K562 (cell line): Measurements from ENCODE around the gene NRG2. TPM values are rescaled to one million over a fixed set of nuclear protein-coding genes. Genes with fewer than 3 reads are reported as not detected.

Experiments used
- ATAC-seq: fragments of 200-7000 bp; cut with Tn5 transposase; 3 replicates; pipeline ENCODE4 v1.9.1; 2020; ENCODE audit warnings: moderate library complexity
- BruUV-seq: library from RNA; stranded (reverse); fragments of 400-500 nt; replicated peaks from 2 replicates; lab custom pipeline; 2021; lab: Mats Ljungman, UMichigan
- CTCF ChIA-PET: fragments of 300-600 bp; formaldehyde crosslinking; extraction: SDS; loops from one replicate; lab custom pipeline; 2021; ENCODE audit warnings: low intra/inter-chr PET ratio; lab: Yijun Ruan, JAX
- POLR2A ChIA-PET: fragments of 300-600, 350-650 bp; sonication (Branson Sonifier 250); formaldehyde crosslinking; extraction: SDS; loops from one replicate; lab custom pipeline; 2021; ENCODE audit warnings: antibody characterized with exemption, inconsistent platforms; lab: Yijun Ruan, JAX
- DNase-seq, 4 experiments: peaks; one replicate each; pipeline versions ENCODE4 v3.0.0 to v3.0.0-alpha.2; 2011 to 2018; ENCODE audit warnings: low spot score in 3 of 4, mixed read lengths in 3 of 4; ENCODE audit errors: extremely low read depth in 1 of 4
- FAIRE-seq: peaks from 2 replicates; lab custom pipeline; 2011; peaks lifted over from hg19 to GRCh38; lab: Jason Lieb, UNC
- H2AFZ ChIP-seq: 2 replicates; pipeline ENCODE4 v1.6.0; 2011; ENCODE audit warnings: low read depth, low read length, control low read depth, inconsistent platforms
- H3K27ac ChIP-seq: fragments of 200-600 bp; 3 replicates; pipeline ENCODE4 v1.8.0; 2011; ENCODE audit warnings: low read depth, mild to moderate bottlenecking, control low read depth, inconsistent platforms, low read length, moderate library complexity, mixed read lengths; ENCODE audit errors: extremely low read depth
- H3K27me3 ChIP-seq, 2 experiments: fragments of 300-600 bp in 1 of 2; 2 replicates in 1 of 2; 3 replicates in 1 of 2; pipeline versions ENCODE4 v1.6.0 to v1.8.0; 2011; ENCODE audit warnings: inconsistent platforms in 2 of 2, low read length in 2 of 2, mild to moderate bottlenecking in 1 of 2, mixed read lengths in 1 of 2, moderate library complexity in 1 of 2; ENCODE audit not compliant: control insufficient read depth in 2 of 2, insufficient read depth in 2 of 2
- H3K36me3 ChIP-seq: fragments of 300-600 bp; 3 replicates; pipeline ENCODE4 v1.8.0; 2011; ENCODE audit warnings: mild to moderate bottlenecking, low read length, inconsistent platforms; ENCODE audit not compliant: control insufficient read depth, insufficient read depth
- H3K4me1 ChIP-seq, 2 experiments: fragments of 200-600 bp in 1 of 2; replicated peaks in 1 of 2; 2 replicates in 1 of 2; 3 replicates in 1 of 2; pipeline versions ENCODE4 v1.5.1 to v1.8.0; 2011; ENCODE audit warnings: inconsistent platforms in 2 of 2, low read length in 2 of 2, mild to moderate bottlenecking in 1 of 2, mixed read lengths in 1 of 2, moderate library complexity in 1 of 2; ENCODE audit not compliant: control insufficient read depth in 2 of 2, insufficient read depth in 2 of 2
- H3K4me2 ChIP-seq: 2 replicates; pipeline ENCODE4 v1.6.1; 2011; ENCODE audit warnings: low read length, control low read depth, inconsistent platforms, mixed read lengths; ENCODE audit not compliant: insufficient read depth
- H3K4me3 ChIP-seq: fragments of 200-600 bp; sonication (generic), shearing (Covaris generic); 2 replicates; pipeline ENCODE4 v1.5.1; 2016; ENCODE audit warnings: control low read depth, inconsistent platforms
- H3K79me2 ChIP-seq: fragments of 200-600 bp; 3 replicates; pipeline ENCODE4 v1.8.0; 2011; ENCODE audit warnings: low read length, inconsistent platforms; ENCODE audit not compliant: control insufficient read depth, insufficient read depth
- H3K9ac ChIP-seq, 2 experiments: 2 replicates each; pipeline versions ENCODE4 v1.6.0 to v1.6.1; 2011; ENCODE audit warnings: low read depth in 2 of 2, low read length in 2 of 2, control low read depth in 1 of 2, inconsistent platforms in 1 of 2, mild to moderate bottlenecking in 1 of 2, mixed read lengths in 1 of 2; ENCODE audit not compliant: insufficient read depth in 1 of 2
- H3K9me1 ChIP-seq: one replicate; pipeline ENCODE4 v1.6.0; 2011; ENCODE audit warnings: inconsistent platforms, mild to moderate bottlenecking, low read length, moderate library complexity; ENCODE audit not compliant: control insufficient read depth, insufficient read depth
- H3K9me3 ChIP-seq: replicated peaks from 2 replicates; pipeline ENCODE4 v1.5.1; 2011; ENCODE audit warnings: low read depth, low read length, inconsistent platforms; ENCODE audit not compliant: control insufficient read depth, insufficient read depth
- H4K20me1 ChIP-seq: replicated peaks from 2 replicates; pipeline ENCODE4 v1.6.1; 2011; ENCODE audit warnings: low read length, inconsistent platforms, mixed read lengths; ENCODE audit not compliant: control insufficient read depth, insufficient read depth
- PHF20 ChIP-seq: fragments of 450-650 bp; IDR thresholded peaks from 2 replicates; pipeline ENCODE4 v1.6.1; 2018; ENCODE audit not compliant: partially characterized antibody
- ZNF124 ChIP-seq: sonication (generic); formaldehyde crosslinking; IDR thresholded peaks from 2 replicates; pipeline ENCODE4 v1.8.1; 2022; ENCODE audit warnings: missing genetic modification reagents
- WGBS: fragments of 100-300 bp; shearing (Covaris generic); methylation state at CpG from one replicate; pipeline ENCODE4 v1.1.6; 2016; ENCODE audit warnings: low coverage, mixed read lengths; ENCODE audit not compliant: insufficient coverage; ENCODE audit errors: missing lambda C conversion rate; 5-methylcytosine and 5-hydroxymethylcytosine counted together
- in situ Hi-C: fragments of 300-500 bp; cut with MboI; formaldehyde crosslinking; loops from 4 replicates; pipeline ENCODE4 v1.15.0; 2018; ENCODE audit warnings: inconsistent platforms, mixed read lengths
- intact Hi-C: fragments of 100-400 bp; cut with micrococcal nuclease; formaldehyde crosslinking; loops from 2 replicates; pipeline ENCODE4 v1.14.2; 2022
- polyA plus RNA-seq, 8 experiments: library from polyadenylated mRNA; depleted of rRNA in 4 of 8; stranded (reverse) in 5 of 8; unstranded in 3 of 8; fragments of >200 nt; fragmentation: Nextera tagmentation in 2 of 8; fragmentation: Illumina TruSeq in 1 of 8; extraction: Ambion mirVana in 2 of 8; extraction: Trizol in 1 of 8; gene quantifications; 2 replicates each; pipeline versions ENCODE4 v1.2.1 to v1.2.3, GENCODE V29; 2011 to 2014; ENCODE audit warnings: inconsistent platforms in 1 of 8, missing spikeins in 1 of 8
- total RNA-seq, 7 experiments: library from RNA; depleted of rRNA in 6 of 7; stranded (reverse); fragments of >200 nt in 6 of 7; fragmentation: Illumina TruSeq in 2 of 7; extraction: Trizol in 2 of 7; gene quantifications; 2 replicates each; pipeline versions ENCODE4 v1.2.1 to v1.2.3, GENCODE V29; 2011 to 2021; ENCODE audit warnings: low replicate concordance in 1 of 7
- TF ChIP-seq, protein P1 (sequence below): fragments of 250-450 bp; sonication (Bioruptor Pico); IDR thresholded peaks from 2 replicates; pipeline ENCODE4 v1.4.0; 2020; ENCODE audit warnings: mild to moderate bottlenecking, moderate library complexity
- TF ChIP-seq, protein P2 (sequence below): IDR thresholded peaks from 2 replicates; pipeline ENCODE4 v1.6.1; 2012; ENCODE audit warnings: low read depth, low read length, improper control_type of control experiment, borderline replicate concordance

The NRG2 gene
- total and polyA plus RNA-seq, 9 of the 15 experiments (the other 6 are each of a cell fraction or from before 2014, with no cell fraction given) = not detected

DNA sequence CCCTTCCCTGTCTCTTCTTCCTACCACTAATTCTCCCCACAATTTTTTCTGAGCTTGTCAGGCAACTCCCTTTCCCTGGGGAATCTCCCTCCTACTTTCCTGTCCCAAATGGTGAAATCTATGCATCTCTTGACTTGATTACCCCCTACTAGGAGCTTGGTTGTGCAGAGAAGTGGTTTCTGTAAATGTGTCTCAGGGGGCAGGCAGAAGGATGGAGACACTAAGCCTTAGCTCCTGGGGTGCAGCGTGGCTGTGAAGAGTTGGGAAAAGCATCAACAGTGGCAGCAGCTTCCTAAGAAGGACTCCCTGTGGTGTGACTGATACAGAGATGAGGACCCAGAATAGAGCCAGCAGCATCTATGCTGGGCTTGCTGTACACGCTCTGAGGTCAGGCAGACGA lies 62.3 kb downstream of the NRG2 start:
- DNase-seq (no peak), ATAC-seq (no peak), FAIRE-seq (no peak)
- Histone ChIP-seq H3K4me3 (no peak overlapping the region), H3K4me2 (no peak overlapping the region), H2AFZ (no peak overlapping the region), H3K36me3 (no peaks in the 10 kb centered on the region), H4K20me1 (no peaks in the 10 kb centered on the region), H3K27ac (no peak overlapping the region), H3K9me1 (no peaks in the 10 kb centered on the region), H3K9ac (no peak overlapping the region), H3K27me3 (peaks cover 5 to 36% of the 10 kb centered on the region in 2 experiments), H3K4me1 (peaks cover 0 to 9% of the 10 kb centered on the region in 2 experiments; a peak in 4 of 5 replicates), H3K9me3 (no peaks in the 10 kb centered on the region), H3K79me2 (no peaks in the 10 kb centered on the region)
- ChIA-PET POLR2A (interaction anchor here (0.6 to 1.2 kb wide), 3 partner anchors 12 to 230 kb away, joined by 3 to 4 read pairs (median 3); no protein-coding TSS in a partner anchor), CTCF (no interaction called here)
- 0% methylated on average over 3 of the region's 3 CpGs for WGBS
- intact Hi-C loops = no loop called here
- TF ChIP-seq, protein P1, sequence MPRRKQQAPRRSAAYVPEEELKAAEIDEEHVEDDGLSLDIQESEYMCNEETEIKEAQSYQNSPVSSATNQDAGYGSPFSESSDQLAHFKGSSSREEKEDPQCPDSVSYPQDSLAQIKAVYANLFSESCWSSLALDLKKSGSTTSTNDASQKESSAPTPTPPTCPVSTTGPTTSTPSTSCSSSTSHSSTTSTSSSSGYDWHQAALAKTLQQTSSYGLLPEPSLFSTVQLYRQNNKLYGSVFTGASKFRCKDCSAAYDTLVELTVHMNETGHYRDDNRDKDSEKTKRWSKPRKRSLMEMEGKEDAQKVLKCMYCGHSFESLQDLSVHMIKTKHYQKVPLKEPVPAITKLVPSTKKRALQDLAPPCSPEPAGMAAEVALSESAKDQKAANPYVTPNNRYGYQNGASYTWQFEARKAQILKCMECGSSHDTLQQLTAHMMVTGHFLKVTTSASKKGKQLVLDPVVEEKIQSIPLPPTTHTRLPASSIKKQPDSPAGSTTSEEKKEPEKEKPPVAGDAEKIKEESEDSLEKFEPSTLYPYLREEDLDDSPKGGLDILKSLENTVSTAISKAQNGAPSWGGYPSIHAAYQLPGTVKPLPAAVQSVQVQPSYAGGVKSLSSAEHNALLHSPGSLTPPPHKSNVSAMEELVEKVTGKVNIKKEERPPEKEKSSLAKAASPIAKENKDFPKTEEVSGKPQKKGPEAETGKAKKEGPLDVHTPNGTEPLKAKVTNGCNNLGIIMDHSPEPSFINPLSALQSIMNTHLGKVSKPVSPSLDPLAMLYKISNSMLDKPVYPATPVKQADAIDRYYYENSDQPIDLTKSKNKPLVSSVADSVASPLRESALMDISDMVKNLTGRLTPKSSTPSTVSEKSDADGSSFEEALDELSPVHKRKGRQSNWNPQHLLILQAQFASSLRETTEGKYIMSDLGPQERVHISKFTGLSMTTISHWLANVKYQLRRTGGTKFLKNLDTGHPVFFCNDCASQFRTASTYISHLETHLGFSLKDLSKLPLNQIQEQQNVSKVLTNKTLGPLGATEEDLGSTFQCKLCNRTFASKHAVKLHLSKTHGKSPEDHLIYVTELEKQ = no peak
- TF ChIP-seq, protein P2, sequence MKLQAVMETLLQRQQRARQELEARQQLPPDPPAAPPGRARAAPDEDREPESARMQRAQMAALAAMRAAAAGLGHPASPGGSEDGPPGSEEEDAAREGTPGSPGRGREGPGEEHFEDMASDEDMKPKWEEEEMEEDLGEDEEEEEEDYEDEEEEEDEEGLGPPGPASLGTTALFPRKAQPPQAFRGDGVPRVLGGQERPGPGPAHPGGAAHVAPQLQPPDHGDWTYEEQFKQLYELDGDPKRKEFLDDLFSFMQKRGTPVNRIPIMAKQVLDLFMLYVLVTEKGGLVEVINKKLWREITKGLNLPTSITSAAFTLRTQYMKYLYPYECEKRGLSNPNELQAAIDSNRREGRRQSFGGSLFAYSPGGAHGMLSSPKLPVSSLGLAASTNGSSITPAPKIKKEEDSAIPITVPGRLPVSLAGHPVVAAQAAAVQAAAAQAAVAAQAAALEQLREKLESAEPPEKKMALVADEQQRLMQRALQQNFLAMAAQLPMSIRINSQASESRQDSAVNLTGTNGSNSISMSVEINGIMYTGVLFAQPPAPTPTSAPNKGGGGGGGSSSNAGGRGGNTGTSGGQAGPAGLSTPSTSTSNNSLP = no peak
- TF ChIP-seq PHF20 (no peak), ZNF124 (CRISPR knock-in tag) (no peak)
- in situ Hi-C loops = no loop called here
- BruUV-seq = no TSS peak
